GM12873 (cell line): Measurements from ENCODE around the gene GTF2A1.

Experiments
- TF ChIP-seq, protein P1 (sequence below): IDR thresholded peaks from 2 replicates; pipeline ENCODE4 v1.5.1; 2012; ENCODE audit warnings: low read depth, mild to moderate bottlenecking, moderate library complexity, low read length, control low read depth; ENCODE audit not compliant: insufficient read depth; ENCODE audit errors: missing control alignments

GTF2A1 gene

DNA sequence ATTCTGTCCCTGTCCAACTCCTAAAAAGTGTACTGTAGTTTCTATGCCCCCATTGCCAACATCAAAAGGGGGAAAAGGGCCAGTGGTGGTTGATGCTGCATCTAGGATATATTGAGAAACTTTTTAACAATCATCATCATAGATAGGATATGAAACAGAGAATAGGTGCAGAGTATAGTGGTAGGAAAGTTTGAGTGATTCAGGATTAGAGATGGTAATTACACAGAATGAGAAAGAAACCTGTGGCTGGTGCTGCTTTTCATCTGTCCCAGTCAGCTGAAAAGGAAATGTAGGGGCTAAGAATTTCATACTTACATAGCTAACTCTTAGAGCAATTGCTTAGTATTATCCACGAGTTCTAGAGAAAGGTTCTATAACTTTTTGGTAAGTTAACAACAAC is 67.6 kb downstream of the GTF2A1 start:
- TF ChIP-seq, protein P1, sequence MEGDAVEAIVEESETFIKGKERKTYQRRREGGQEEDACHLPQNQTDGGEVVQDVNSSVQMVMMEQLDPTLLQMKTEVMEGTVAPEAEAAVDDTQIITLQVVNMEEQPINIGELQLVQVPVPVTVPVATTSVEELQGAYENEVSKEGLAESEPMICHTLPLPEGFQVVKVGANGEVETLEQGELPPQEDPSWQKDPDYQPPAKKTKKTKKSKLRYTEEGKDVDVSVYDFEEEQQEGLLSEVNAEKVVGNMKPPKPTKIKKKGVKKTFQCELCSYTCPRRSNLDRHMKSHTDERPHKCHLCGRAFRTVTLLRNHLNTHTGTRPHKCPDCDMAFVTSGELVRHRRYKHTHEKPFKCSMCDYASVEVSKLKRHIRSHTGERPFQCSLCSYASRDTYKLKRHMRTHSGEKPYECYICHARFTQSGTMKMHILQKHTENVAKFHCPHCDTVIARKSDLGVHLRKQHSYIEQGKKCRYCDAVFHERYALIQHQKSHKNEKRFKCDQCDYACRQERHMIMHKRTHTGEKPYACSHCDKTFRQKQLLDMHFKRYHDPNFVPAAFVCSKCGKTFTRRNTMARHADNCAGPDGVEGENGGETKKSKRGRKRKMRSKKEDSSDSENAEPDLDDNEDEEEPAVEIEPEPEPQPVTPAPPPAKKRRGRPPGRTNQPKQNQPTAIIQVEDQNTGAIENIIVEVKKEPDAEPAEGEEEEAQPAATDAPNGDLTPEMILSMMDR = no peak

DNA sequence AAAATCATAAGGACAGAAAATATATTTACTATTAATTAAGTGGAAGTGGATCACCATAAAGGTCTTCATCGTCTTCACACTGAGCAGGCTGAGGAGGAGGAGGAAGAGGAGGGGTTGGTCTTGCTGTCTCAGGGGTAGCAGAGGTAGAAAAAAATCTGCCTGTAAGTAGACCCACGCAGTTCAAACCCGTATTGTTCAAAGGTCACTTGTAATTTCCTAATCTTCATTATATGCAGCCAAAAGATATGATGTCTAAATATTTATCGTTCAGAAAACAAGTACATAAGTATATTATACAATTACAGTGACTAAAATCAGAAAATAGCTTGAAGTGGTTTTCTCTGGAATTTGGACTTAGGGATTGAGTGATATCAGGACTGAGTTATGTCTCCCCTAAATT is 72.1 kb downstream of the GTF2A1 start:
- TF ChIP-seq, protein P1 = no peak

DNA sequence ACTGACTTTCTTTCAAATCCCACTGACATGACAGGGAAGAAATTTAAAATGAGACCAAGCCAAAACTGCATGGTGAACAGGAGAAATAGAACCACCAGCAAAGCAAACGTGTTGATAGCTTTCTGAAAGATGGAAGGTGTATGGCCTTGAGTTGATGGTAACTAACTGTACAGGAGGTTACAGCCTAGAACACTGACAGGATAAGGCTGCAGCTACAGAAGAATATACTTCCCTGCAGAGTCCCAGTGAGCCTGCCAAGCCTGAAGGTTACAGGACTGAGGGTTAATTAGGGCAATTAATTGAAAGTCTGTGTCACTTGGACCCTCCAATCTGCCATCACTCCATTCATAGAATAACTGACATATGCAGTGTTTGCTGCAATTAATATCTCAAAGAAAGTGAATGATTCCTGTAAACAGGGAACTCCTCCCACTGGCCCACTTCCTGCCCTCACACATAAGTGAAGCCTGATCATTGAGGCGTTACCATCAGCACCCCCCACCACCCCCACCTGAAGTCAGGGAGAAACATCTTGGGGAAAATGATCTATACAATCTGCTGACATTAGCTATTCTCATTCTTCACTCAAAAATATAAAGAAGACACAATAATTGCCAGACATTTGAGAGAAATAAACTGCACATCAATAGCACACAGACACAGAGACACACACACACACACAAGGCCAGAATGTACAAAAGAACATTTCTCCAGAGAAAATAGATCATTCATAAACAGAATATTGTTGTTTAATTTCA is 73.4 kb downstream of the GTF2A1 start:
- TF ChIP-seq, protein P1 = no peak

DNA sequence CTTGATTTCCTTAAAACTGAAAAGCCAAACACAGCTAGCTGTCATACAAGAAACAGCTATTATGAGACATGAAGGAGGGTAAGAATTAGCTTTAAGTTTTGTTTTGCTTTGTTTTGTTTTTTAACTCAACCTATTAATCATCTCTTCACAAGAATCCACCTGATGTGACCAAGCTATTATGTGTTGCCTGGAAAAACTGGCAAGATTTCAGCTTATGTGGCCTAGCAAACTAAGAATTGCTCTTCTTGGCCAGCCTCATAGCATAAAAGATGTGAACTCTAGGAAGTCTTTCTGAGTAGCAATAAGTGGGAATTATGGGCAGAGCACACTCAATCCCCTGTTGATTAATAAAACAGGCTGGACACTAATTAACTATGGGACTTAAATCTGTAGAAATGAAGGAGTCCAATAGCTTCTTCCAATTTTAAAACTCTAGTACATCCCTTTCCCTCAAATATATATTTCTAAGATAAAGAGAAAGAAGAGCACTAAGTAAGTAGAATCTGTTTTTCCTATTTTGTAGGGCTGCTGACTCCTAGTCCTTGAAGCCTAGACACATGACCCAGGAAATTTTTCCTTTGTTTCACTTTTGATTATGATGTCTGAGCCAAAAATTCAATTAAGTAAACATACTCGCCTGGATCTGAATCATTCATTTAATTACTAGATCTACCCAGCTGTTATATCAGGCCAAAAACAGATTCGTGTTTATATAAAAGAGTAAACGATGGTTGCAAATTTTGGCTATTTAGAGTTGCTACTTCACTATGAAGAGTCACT is 75.7 kb downstream of the GTF2A1 start:
- TF ChIP-seq, protein P1 = no peak

DNA sequence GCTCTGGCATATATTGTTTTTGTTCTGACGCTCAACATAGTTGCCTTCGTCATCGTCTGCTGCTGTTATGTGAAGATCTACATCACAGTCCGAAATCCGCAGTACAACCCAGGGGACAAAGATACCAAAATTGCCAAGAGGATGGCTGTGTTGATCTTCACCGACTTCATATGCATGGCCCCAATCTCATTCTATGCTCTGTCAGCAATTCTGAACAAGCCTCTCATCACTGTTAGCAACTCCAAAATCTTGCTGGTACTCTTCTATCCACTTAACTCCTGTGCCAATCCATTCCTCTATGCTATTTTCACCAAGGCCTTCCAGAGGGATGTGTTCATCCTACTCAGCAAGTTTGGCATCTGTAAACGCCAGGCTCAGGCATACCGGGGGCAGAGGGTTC is 77.0 kb downstream of the GTF2A1 start:
- TF ChIP-seq, protein P1 = no peak

DNA sequence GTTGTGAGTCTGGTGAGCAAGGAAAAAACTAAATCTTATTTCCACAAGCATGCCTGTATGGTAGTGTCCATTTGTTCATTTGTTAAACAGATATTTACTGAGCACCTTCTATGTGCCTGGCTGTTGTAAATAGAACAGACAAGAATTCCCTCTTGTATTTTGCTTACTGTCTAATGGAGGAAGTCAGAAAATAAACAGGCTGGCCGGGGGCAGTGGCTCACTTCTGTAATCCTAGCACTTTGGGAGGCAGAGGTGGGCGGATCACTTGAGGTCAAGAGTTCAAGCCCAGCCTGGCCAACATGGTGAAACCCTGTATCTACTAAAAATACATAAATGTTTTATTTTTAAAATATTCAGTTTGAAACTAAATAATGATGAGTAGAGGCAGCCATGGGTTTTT is 79.3 kb downstream of the GTF2A1 start:
- TF ChIP-seq, protein P1 = no peak

DNA sequence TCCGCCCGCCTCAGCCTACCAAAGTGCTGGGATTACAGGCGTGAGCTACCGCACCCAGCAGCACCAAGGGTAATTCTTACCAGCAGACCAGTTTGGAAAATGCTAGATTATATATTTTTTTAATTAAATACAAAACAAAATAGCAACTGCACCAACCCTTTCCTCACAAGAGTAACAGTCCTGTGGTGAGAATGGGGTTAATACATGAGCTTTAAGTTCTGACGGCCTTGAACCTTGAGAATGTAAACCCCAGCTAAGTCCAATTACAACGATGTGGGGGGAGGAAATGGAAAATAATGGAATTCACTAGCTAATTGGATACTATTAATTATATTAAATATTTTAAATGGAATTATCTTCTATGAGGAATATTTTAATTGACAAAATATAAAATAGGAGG is 82.3 kb downstream of the GTF2A1 start:
- TF ChIP-seq, protein P1 = no peak
